Measurements from ENCODE around the gene PLA2G4A.

DNA sequence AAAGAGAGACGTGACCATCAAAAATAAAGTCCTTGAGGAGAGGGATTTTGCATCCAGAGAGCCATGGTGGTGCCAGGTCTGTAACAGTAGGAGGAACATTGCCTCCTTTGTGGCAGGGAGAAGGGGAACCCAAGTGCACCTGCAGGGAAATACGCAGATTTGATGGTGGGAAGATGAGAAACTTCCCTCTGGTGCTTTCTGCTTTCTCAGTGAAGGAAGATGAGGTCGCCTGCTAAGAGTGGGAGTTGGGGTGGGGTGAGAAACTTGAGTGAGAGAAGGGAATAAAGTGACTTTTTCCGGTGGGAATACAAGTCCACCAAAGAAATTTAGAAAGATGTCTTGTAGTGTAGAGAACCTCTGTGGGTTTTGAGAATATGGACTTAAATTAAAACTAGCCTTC lies 9.1 kb downstream of the PLA2G4A start:
- TF ChIP-seq MYC (IDR thresholded peaks at IDR 0.05; ENCODE audit: low read depth, low read length) (no peak), EZH2 (IDR thresholded peaks at IDR 0.05; ENCODE audit: borderline replicate concordance, low read depth, low read length, severe bottlenecking) (no peak), POLR2A (IDR thresholded peaks at IDR 0.05; ENCODE audit: low read depth, low read length) (no peak), POLR2AphosphoS5 (IDR thresholded peaks at IDR 0.05; ENCODE audit: insufficient read depth, low read depth, low read length) (no peak), GATA2 (IDR thresholded peaks at IDR 0.05; ENCODE audit: insufficient read depth, insufficient read length, low read depth, low read length) (no peak), JUN (IDR thresholded peaks at IDR 0.05; ENCODE audit: borderline replicate concordance, insufficient read depth, insufficient read length, low read depth) (no peak), FOS (IDR thresholded peaks at IDR 0.05; ENCODE audit: borderline replicate concordance, insufficient read depth, low read length) (no peak)
- TF ChIP-seq, protein P1, sequence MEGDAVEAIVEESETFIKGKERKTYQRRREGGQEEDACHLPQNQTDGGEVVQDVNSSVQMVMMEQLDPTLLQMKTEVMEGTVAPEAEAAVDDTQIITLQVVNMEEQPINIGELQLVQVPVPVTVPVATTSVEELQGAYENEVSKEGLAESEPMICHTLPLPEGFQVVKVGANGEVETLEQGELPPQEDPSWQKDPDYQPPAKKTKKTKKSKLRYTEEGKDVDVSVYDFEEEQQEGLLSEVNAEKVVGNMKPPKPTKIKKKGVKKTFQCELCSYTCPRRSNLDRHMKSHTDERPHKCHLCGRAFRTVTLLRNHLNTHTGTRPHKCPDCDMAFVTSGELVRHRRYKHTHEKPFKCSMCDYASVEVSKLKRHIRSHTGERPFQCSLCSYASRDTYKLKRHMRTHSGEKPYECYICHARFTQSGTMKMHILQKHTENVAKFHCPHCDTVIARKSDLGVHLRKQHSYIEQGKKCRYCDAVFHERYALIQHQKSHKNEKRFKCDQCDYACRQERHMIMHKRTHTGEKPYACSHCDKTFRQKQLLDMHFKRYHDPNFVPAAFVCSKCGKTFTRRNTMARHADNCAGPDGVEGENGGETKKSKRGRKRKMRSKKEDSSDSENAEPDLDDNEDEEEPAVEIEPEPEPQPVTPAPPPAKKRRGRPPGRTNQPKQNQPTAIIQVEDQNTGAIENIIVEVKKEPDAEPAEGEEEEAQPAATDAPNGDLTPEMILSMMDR (IDR thresholded peaks at IDR 0.05; ENCODE audit: extremely low read depth in 1 of 2, insufficient read depth in 1 of 2, low read depth in 1 of 2, low read length in 2 of 2) = no peak
- TF ChIP-seq, protein P2, sequence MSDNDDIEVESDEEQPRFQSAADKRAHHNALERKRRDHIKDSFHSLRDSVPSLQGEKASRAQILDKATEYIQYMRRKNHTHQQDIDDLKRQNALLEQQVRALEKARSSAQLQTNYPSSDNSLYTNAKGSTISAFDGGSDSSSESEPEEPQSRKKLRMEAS (IDR thresholded peaks at IDR 0.05; ENCODE audit: insufficient read depth, insufficient read length) = no peak
